Astrocyte of the spinal cord (primary cell): ENCODE results near the gene SNX32.

Source experiments
- DNase-seq: peaks from one replicate; pipeline ENCODE4 v3.0.0; 2011; ENCODE audit warnings: low read depth, low spot score
- H3K4me3 ChIP-seq: 2 replicates; pipeline ENCODE4 v1.5.1; 2011; ENCODE audit warnings: low read depth, mild to moderate bottlenecking, low read length, moderate library complexity
- CTCF ChIP-seq: IDR thresholded peaks from 2 replicates; pipeline ENCODE4 v1.5.1; 2012; ENCODE audit warnings: low read depth, mild to moderate bottlenecking, low read length, inconsistent platforms
- in situ Hi-C: cut with HindIII; loops from 2 replicates; pipeline ENCODE4 v1.10.0; 2017; ENCODE audit warnings: low sequenced_read_pairs

The SNX32 gene

GRCh38 chr11:65788821-65789220 lies 44.9 kb upstream of the SNX32 start:
- in situ Hi-C loops = no loop called here
- no peak for DNase-seq
- no peak for TF ChIP-seq CTCF
- no peak overlapping the region for H3K4me3 ChIP-seq

- TF ChIP-seq CTCF = no peak
- no peak for DNase-seq
- no peak overlapping the region for H3K4me3 ChIP-seq
- in situ Hi-C loops = no loop called here
These were observed 44.3 kb upstream of the SNX32 start for GRCh38 chr11:65789230-65790103.

GRCh38 chr11:65790104-65790901 lies 43.5 kb upstream of the SNX32 start:
- in situ Hi-C loops = no loop called here
- H3K4me3 ChIP-seq = no peak overlapping the region
- DNase-seq = no peak
- TF ChIP-seq CTCF = no peak

GRCh38 chr11:65790902-65791650 lies 42.7 kb upstream of the SNX32 start:
- no peak for TF ChIP-seq CTCF
- in situ Hi-C loops = no loop called here
- no peak overlapping the region for H3K4me3 ChIP-seq
- no peak for DNase-seq

GRCh38 chr11:65791719-65792213 lies 42.0 kb upstream of the SNX32 start:
- in situ Hi-C loops = no loop called here
- DNase-seq = no peak
- TF ChIP-seq CTCF = no peak
- H3K4me3 ChIP-seq = no peak overlapping the region

GRCh38 chr11:65792456-65792855 lies 41.3 kb upstream of the SNX32 start:
- TF ChIP-seq CTCF = no peak
- H3K4me3 ChIP-seq = no peak overlapping the region
- in situ Hi-C loops = no loop called here
- no peak for DNase-seq
